Right atrium auricular region (tissue), 2 donors: ENCODE data around the gene PLA2G4B. TPM values are rescaled to one million over a fixed set of nuclear protein-coding genes. Genes with fewer than 3 reads are reported as not detected.

Experiments used
- DNase-seq: peaks from one replicate; pipeline ENCODE4 v3.0.0-alpha.2; 2019; ENCODE audit warnings: low spot score
- H3K27ac ChIP-seq, 2 donors: fragments of 200-600 bp; sonication (generic); 1 replicate in 1 of 2; 2 replicates in 1 of 2; pipeline ENCODE4 v1.5.1; 2016 to 2019
- H3K27me3 ChIP-seq, 2 donors: fragments of 200-600 bp; sonication (generic); one replicate each; pipeline versions ENCODE4 v1.5.1 to v1.6.0; 2017 to 2019
- H3K36me3 ChIP-seq: fragments of 200-600 bp; sonication (generic); one replicate; pipeline ENCODE4 v1.5.1; 2016
- H3K4me1 ChIP-seq, 2 donors: fragments of 200-600 bp; sonication (generic); one replicate each; pipeline versions ENCODE4 v1.5.1 to v1.6.0; 2017 to 2019
- H3K4me3 ChIP-seq, 2 donors: fragments of 200-600 bp; sonication (generic); 1 replicate in 1 of 2; 2 replicates in 1 of 2; pipeline ENCODE4 v1.5.1; 2017 to 2019; ENCODE audit warnings: mild to moderate bottlenecking in 1 of 2, moderate library complexity in 1 of 2
- H3K9me3 ChIP-seq, 2 donors: fragments of 200-600 bp; sonication (generic); one replicate each; pipeline ENCODE4 v1.5.1; 2019
- CTCF ChIP-seq, 2 donors: fragments of 200-600 bp; sonication (generic); IDR thresholded peaks; one replicate each; pipeline ENCODE4 v1.5.1; 2019; ENCODE audit warnings: antibody characterized with exemption in 2 of 2
- microRNA-seq, 2 donors: library from miRNA; unstranded; fragments of <30 nt; microRNA quantifications; one replicate each; pipeline ENCODE4, GENCODE V29; 2016 to 2017; ENCODE audit warnings: borderline number of aligned reads in 2 of 2, borderline replicate concordance in 1 of 2
- total RNA-seq, 2 donors: library from RNA; depleted of rRNA; stranded (reverse); fragments of >200 nt; gene quantifications; one replicate each; pipeline ENCODE4 v1.1.0, GENCODE V29; 2016

The PLA2G4B gene
- total RNA-seq, 2 donors from 2014 or later, result 1.3 to 1.4 TPM

- Histone ChIP-seq H3K4me1 (peaks cover 0 to 35% of the 10 kb centered on the region in 2 donors), H3K4me3 (no peak overlapping the region), H3K27ac (no peak overlapping the region), H3K27me3 (no peaks in the 10 kb centered on the region), H3K9me3 (no peaks in the 10 kb centered on the region), H3K36me3 (peaks cover 15% of the 10 kb centered on the region)
- no peak for DNase-seq
- TF ChIP-seq CTCF (IDR thresholded peaks at IDR 0.05), result no peak
Measured at GRCh38 chr15:41897363-41897799, 58.7 kb downstream of the PLA2G4B start.

Small RNAs within 50 kb of the gene (microRNA-seq; reads per million reads assigned to microRNA genes)
- gene MIR4310, result 0 reads per million in 2 donors

Other genes with a start within 250 kb of the PLA2G4B start
- 10 to 100 TPM; 40.1 to 40.3 TPM for gene MGA, start 178.4 kb upstream of the PLA2G4B start, total RNA-seq
- 10 to 100 TPM; 10.5 TPM for gene MAPKBP1, start 64.4 kb upstream of the PLA2G4B start, total RNA-seq
- 10 to 100 TPM in 1 of 2 donors, 1 to 10 TPM in 1; 6.4 to 11.7 TPM for gene JMJD7, start 10.8 kb upstream of the PLA2G4B start, total RNA-seq
- gene SPTBN5, start 55.2 kb downstream of the PLA2G4B start, total RNA-seq, result 1 to 10 TPM in 1 of 2 donors, under 1 TPM in 1; 0.63 to 1.3 TPM
- gene EHD4, start 133.7 kb downstream of the PLA2G4B start, total RNA-seq, result 10 to 100 TPM; 22.2 to 26.3 TPM
- gene PLA2G4E, start 182.2 kb downstream of the PLA2G4B start, total RNA-seq, result under 1 TPM in 1 of 2 donors, not detected in 1; 0.11 TPM